Measurements from ENCODE around the gene DDX20.

GRCh38 chr1:111732718-111733117, 23.0 kb upstream of the DDX20 start:
- TF ChIP-seq POLR2AphosphoS5 (IDR thresholded peaks at IDR 0.05) (no peak), CTCF (IDR thresholded peaks at IDR 0.05) (no peak), POLR2A (IDR thresholded peaks at IDR 0.05) (no peak)
